Activated CD4-positive, CD25-positive, alpha-beta regulatory T cell (primary cell): ENCODE results near the gene NKAPD1.
A peak's percentile ranks its signal among the peaks of the same experiment; 100 is the strongest.
"Not testable (repeated sequence)": the region's sequence is repeated elsewhere in the genome, so short reads cannot be mapped to it uniquely, and the experiment has no call there.

Experiments used
- DNase-seq, 4 experiments: peaks; one replicate each; lab custom pipeline; 2025; lab: John Stamatoyannopoulos, UW

NKAPD1 gene

DNA sequence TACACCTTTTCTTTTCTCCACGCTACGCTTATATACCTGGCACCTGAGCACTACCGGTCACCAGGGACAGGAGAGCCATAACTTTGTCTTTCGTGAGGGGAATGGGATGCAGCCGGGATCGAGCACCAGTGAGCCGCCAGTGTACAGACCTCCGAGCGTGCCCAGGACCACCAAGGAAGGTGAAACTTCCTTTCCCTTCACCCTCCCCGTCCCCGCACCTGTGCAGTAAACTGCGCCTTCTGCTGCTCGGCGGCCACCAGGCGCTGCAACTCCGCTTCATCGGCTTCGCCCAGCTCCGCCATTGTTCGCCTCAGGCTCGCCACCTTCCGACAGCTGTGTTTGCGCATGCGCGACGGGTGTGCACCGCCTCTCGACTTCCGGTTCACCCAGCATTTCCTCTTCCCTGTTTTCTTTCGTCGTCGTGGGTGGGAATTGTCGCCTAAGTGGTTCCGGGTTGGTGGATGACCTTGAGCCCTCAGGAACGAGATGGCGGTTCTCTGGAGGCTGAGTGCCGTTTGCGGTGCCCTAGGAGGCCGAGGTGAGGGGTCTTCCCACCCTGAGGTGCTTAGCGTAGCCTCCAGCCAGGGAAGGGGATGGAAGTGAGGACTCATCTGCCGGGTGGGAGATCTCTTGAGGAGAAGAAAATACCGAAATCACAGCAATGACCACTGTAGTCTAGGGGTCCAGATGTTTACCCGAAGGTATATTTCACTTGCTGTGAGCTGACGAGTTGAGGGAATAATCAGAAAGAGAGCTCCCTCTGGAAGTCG, 12.5 kb downstream of the NKAPD1 start, which contains the start of the genes SDHD and TIMM8B:
SDHD (plus strand) TSS at position 452 of the 770 bp plus-strand sequence; CDS start at position 487, 35 bp downstream.
TIMM8B (minus strand) TSS at position 335 of the 770 bp plus-strand sequence; CDS start at position 302, 33 bp downstream.
- peak; percentile 86 to 91 (median 88) for DNase-seq

DNA sequence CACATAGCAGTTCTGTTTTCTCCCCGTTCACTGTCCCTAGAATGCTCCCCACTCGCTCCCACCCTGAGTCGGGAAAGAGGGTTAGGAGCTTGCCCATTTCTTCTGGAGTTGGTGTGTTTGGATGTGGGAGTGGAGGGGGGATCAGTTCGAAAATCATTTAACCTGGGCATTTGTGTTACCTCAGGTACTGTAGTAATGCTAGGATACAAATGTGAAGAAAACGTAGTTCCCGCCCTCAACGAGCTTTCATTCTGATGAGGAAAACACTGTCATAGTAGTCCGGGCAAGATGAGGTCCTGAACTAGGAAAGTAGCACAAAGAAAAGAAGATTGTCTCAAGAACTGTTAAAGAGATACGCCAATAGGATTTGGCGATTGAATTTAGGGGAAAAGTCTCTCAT, 13.1 kb downstream of the NKAPD1 start:
- DNase-seq: no peak

DNA sequence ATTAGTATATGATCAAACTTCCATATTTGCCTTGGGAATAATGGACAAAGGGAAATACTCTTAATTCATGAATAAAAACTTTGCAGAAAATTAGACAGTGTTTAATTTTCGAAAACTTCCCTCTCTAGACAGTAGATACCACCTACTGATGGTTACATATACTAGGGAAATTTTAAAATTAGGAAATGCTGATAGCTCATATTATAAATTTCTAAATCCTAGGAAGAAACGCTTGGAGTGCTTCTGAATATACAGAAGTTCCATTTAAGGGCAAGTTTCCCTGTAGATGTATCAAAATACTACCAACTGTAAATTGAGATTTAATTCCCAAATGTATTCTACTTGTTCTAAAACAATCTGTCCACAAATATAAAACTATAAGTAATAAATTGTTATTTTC, 21.2 kb downstream of the NKAPD1 start:
- not testable (repeated sequence) for DNase-seq

- no peak for DNase-seq
These were observed 22.1 kb downstream of the NKAPD1 start for GRCh38 chr11:112096194-112096593.

DNA sequence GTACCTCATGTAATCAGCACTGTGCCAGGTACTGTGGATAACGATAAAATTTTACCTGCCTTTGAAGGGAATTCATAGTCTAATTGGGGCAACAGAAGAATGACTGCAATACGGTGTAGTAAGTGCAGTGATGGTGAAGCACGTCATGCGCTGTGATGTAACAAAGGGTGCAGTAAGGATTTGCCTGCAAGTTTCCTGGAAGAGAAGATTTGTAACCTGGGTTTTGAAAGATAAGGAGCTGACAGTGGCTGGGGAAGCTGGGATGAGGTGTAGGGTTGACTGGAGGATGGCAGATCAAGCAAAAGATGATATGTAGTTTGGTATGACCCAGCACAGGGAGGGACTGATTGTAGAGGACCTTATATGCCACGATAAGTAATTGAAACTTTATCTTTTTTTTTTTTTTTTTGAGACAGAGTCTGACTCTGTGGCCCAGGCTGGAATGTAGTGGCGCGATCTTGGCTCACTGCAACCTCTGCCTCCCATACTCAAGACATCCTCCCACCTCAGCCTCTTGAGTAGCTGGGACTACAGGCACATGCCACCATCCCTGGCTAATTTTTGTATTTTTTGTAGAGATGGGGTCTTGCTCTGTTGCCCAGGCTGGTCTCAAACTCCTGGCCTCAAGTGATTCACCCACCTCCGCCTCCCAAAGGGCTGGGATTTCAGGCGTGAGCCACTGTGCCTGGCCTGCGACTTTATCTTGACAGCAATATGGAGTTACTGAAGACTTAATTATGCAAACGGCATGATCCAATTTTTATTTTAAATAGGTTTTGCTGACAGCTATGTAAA, 23.8 kb downstream of the NKAPD1 start:
- DNase-seq: no peak

DNA sequence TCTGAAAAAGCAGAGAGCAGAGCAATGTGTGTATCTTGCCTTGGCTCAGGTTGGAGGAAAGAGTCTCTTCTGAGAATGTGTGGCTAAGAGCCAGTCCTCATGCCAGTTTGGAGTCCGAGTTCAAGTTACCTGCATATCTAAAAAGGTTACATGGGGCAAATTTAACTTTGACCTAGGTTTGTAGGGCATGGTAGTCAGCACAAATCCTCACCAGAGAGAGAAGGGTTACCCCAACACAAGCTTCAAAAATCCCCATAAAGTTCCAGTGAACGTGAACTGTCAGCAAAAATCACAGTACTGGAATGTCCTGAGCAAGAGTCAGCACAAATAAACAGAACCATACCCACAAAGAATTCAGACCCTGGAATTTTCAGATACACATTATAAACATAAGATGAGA, 26.4 kb downstream of the NKAPD1 start:
- no peak for DNase-seq

GRCh38 chr11:112103446-112103845, 29.3 kb downstream of the NKAPD1 start:
- no peak for DNase-seq

DNA sequence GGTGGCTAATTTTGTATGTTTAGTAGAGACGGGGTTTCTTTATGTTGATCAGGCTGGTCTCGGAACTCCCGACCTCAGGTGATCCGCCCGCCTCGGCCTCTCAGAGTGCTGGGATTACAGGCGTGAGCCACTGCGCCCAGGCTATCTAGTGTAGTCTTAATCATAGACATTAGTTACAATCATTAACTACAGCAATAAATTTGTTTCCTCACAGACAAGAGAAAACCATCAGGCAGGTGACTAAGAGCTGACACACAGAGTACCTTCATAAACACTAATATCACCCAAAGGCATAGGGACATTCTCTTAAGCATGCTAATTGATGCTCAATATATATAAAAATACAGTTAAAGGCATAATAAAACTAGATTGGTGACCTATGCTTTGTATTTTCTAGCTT, 32.0 kb downstream of the NKAPD1 start:
- no peak for DNase-seq

- DNase-seq: no peak
These were observed 39.7 kb downstream of the NKAPD1 start for GRCh38 chr11:112113539-112114457.

DNA sequence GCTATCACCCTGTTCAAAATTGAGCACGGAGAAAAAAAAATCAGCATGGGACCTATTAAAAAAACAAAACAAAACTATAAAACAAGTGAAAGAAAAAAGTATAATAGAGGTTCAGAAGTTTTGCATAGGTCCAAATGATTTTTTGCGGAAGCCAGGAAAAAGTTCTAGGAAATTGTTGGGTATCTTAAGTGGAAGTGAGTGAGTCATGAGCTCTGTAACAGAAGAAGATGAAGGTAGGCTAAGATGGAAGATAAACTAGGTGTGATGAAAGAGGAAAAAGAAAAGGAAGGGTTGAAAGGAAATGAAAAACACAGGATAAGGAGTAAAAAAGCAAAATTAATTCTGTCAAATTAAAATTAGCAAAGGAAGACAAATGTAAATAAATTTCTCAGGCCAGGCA, 40.4 kb downstream of the NKAPD1 start:
- no peak for DNase-seq

DNA sequence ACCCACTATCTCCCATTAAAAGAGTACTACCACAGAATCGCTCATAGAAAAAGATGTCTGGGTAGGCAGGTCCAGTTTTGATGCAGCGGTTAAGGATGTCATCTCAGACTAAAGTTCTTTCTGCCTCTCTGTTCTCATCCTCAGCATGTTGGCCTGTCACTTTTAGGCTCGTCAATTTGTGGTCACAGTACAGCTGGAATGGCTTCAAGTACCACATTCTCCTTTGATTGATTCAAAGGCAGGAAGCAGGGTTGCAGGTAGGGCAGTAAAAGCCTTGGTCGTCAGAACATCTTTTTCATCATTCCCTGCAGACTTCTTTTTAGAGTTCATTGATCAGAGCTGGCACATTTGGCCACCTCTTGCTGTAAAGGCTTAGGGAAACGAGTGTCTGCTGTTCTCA, 41.3 kb downstream of the NKAPD1 start:
- DNase-seq: no peak

DNA sequence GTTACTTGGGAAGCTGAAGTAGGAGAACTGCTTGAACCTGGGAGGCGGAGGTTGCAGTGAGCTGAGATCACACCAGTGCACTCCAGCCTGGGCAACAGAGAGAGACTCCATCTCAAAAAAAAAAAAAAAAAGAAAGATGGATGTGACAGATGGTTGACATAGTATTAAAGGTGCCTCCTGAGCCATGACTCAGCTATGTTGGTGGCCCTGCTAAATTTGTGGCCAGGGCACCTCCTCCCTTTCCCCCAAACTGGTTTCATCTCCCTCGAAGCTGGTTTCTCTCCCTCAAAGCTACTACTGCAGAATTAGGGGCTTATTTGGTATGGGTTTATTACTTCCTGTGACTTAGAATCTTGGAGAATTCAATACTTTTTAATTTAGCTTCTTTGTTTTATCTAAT, 44.1 kb downstream of the NKAPD1 start:
- no peak for DNase-seq

DNA sequence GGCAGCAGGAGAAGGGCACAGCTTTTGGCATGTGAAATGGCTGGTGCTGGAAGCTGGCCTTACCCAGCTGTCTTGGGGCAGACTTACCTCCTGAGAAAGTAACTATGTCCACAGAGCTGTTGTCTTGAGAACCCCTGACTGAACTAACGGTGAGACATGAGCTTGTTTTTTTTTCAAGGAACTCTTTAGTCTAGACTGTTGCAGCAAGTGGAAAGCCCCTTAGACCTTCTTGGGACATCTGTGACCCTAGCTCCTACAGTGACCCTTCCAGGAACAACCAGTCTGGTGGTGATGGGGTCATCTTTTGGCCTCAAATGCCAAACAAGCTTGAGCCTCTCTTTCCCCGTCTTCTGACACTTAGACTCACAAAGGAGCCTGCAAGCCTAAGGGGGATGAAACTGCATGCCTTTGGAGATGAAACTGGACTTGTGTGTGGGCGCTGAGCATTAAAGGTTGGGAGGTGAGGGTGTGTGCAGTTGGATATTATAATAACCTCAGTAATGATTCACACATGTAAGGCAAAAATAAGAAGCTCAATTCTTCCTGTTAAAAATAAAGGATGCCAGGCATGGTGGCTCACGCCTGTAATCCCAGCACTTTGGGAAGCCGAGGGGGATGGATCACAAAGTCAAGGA, 48.0 kb downstream of the NKAPD1 start:
- no peak for DNase-seq

DNA sequence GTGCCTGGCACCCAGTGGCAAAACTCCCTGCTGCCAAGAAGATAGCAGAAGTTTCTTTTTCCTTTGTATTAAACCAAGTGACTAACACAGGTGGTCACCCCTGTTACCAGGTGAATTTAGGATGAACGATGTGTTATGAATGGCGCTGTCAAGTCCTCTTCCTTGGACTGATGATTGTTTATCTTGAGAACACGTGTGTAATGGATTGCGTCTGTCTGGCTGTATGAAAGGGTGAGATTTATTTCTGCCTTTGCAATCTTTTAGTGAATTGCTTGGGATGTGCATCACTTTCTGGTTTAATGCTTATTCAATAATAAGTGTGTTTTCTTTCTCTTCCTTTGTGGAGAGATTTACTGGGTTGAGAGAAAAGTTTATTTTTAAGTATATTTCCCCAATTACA, 49.0 kb downstream of the NKAPD1 start:
- DNase-seq: no peak

GRCh38 chr11:112127056-112127455, 53.0 kb downstream of the NKAPD1 start:
- no peak for DNase-seq

DNA sequence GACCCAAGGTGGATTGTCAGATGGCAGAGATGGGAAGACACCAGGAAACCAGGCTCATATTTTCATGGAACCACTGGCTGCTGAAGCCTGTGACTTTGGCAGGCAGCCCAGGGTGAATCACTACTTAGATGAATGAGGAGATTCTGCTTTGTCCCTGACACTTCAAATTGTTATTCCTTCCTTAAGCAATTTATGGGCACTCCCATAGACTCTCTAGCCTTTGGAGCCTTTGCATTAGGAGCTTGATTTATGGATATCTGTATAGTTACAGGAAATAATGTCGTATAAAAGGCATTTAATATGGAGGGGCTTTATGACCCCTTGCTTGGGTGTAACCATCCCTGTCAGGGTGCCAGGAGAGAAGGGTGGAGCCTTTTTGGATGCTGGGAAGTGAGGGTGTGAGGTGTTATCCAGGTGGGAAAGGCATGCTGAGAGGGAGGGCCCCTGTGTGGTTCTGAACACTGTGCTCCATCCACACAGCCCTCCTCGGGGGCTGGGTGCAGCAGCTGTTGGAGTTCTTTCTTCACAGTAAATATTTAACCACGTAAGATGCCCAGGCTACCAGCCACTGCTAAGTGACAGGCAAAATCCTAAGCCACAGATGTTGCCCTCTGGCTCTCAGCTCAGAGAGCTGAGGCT, 54.5 kb downstream of the NKAPD1 start:
- no peak for DNase-seq

DNA sequence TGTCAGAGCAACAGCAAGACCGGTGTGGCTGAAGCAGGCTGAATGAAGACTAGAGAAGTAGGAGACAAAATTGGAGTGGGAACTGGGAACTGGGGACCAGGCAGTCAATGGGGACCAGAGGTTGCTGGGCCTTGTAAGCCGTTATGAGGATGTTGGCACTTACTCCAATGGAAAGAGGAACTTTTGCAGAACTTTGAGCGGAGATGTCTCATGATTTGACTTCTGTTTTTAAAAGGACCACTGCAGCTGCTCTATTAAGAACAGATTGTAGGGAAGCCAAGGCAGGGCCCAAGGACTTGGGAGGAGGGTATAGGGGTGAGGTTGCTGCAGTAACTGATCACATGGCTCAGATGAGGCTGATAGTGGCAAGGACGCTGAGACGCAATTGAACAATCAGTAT, 55.6 kb downstream of the NKAPD1 start:
- no peak for DNase-seq

GRCh38 chr11:112132737-112133136, 58.6 kb downstream of the NKAPD1 start:
- DNase-seq: no peak

GRCh38 chr11:112134473-112134872, 60.4 kb downstream of the NKAPD1 start:
- no peak for DNase-seq
